Stimulated activated naive CD8-positive, alpha-beta T cell treated with anti-CD3 and anti-CD28 coated beads, Interleukin-15, Interleukin-2, amounts not matched to agents 100 ng/mL and 50 ng/mL, for 24 hours (primary cell): ENCODE data around the gene AHDC1.

Experiments
- H3K27ac Mint-ChIP-seq: one replicate; pipeline ENCODE4 v1.8.0; 2021; ENCODE audit warnings: mild to moderate bottlenecking, mixed read lengths
- H3K27me3 Mint-ChIP-seq: one replicate; pipeline ENCODE4 v1.8.0; 2021; ENCODE audit warnings: mixed read lengths
- H3K36me3 Mint-ChIP-seq: one replicate; pipeline ENCODE4 v1.8.0; 2021; ENCODE audit warnings: low read depth, mixed read lengths
- H3K4me1 Mint-ChIP-seq: one replicate; pipeline ENCODE4 v1.8.0; 2021; ENCODE audit warnings: low read depth, mixed read lengths
- H3K4me3 Mint-ChIP-seq: one replicate; pipeline ENCODE4 v1.8.0; 2021; ENCODE audit warnings: mild to moderate bottlenecking, mixed read lengths
- H3K9me3 Mint-ChIP-seq: one replicate; pipeline ENCODE4 v1.8.0; 2021; ENCODE audit warnings: mixed read lengths

AHDC1 gene

DNA sequence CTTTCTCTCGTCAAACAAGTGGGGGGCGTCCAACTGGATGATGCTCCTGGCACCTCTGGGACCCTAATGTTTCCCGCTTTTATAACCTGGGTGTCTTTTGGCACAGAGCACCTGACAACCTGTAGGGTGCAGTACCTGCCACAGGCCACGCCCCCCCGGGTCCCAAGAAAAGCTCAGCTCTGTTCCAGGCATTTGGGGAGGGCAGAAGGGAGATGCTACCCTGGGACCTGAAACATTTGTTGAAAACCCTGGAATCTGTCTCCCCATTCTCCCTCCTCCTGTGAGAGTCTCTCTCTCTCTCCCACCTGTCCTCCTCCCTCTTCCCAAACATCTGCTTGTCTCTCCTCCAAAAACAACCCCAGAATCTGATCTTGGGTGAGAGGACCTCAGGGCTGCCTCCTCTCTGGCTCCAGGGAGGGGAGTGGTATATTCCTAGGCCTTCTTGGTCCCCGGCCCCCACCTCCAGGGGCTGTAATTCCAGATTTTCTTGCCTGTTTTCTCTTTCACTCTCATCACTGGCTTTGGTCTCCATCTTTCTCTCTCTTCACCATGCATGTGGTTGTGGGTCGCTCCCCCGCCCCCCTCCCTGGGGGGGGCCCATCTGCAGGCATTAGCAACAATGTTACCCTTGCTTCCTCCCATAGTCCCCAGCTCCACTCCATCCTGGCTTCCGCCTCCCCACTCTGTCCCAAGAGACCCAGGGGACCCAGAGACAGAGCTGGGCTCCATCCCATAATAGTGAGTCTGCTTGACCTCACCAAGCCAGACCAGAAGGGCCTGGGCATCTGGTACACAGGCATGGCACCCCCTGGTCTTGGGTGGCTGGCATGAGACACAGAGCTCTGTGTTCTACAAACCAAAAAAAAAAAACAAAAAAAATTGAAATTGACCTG, 4.1 kb downstream of the AHDC1 start:
- no peak overlapping the region for H3K27ac Mint-ChIP-seq
- H3K27me3 Mint-ChIP-seq: no peaks in the 10 kb centered on the region
- H3K9me3 Mint-ChIP-seq: no peaks in the 10 kb centered on the region
- H3K36me3 Mint-ChIP-seq: no peaks in the 10 kb centered on the region
- H3K4me1 Mint-ChIP-seq: peaks cover 9% of the 10 kb centered on the region
- H3K4me3 Mint-ChIP-seq: peak overlapping the region; percentile 14

DNA sequence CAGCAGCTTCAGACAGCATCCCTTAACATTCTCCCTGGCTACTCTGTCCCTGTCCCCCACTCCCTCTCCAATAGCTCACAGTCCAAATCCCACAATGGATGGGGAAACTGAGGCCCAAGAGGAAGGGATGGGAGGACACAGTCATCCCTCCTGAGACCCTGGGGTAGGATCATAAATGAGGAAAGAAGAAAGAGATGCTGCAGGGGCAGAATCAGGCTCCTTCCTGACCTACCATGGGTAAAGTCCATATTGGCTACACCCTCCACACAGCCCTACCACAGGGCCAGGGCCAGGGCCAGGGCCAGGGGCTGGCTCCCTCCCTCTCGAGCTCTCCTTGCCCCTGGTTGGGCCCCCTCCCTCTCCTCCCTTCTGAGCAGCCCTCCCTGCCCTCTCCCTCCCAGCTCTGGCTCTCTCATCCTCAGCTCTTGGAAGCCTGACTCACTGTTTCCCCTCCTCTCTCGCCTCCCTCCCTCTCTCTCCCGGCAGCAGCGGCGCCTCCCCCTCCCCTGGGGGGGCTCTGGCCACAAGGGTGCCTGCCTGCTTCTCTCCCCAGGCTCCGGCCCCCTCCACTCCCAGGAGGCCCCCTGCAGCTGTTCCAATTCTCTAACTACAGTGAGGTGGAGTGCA, 4.9 kb downstream of the AHDC1 start:
- Mint-ChIP-seq H3K27ac (peak overlapping the region; percentile 71), H3K4me1 (peaks cover 7% of the 10 kb centered on the region), H3K36me3 (no peaks in the 10 kb centered on the region), H3K27me3 (no peaks in the 10 kb centered on the region), H3K4me3 (peak overlapping the region; percentile 14), H3K9me3 (no peaks in the 10 kb centered on the region)

DNA sequence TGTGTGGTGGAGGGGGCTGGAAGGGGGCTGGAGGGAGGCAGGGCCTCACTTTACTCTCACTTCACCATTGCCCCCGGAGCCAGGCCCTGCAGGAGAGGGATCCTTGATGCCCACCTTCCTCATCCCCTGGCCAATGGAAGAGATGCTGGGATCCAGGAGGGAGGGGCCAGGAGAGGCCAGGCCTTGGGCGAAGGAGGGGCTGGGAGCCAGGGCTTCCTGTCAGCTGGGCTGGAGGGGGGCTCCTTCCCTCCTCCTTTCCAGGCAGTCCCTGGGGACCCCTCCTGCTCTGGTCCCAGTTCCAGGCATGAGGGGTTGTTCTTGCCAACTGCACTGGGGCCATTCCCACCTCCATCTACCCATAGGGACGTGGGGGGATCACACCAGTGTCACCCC, 5.7 kb downstream of the AHDC1 start:
- H3K36me3 Mint-ChIP-seq: no peaks in the 10 kb centered on the region
- no peaks in the 10 kb centered on the region for H3K9me3 Mint-ChIP-seq
- no peak overlapping the region for H3K4me3 Mint-ChIP-seq
- no peaks in the 10 kb centered on the region for H3K27me3 Mint-ChIP-seq
- H3K4me1 Mint-ChIP-seq: peaks cover 7% of the 10 kb centered on the region
- no peak overlapping the region for H3K27ac Mint-ChIP-seq

- H3K27ac Mint-ChIP-seq: peak overlapping the region; percentile 19
- H3K27me3 Mint-ChIP-seq: no peaks in the 10 kb centered on the region
- peaks cover 7% of the 10 kb centered on the region for H3K4me1 Mint-ChIP-seq
- no peaks in the 10 kb centered on the region for H3K9me3 Mint-ChIP-seq
- peak overlapping the region; percentile 10 for H3K4me3 Mint-ChIP-seq
- no peaks in the 10 kb centered on the region for H3K36me3 Mint-ChIP-seq
Measured at GRCh38 chr1:27597516-27598294, 6.2 kb downstream of the AHDC1 start.

- H3K27me3 Mint-ChIP-seq: no peaks in the 10 kb centered on the region
- no peaks in the 10 kb centered on the region for H3K36me3 Mint-ChIP-seq
- no peak overlapping the region for H3K4me3 Mint-ChIP-seq
- no peaks in the 10 kb centered on the region for H3K9me3 Mint-ChIP-seq
- no peaks in the 10 kb centered on the region for H3K4me1 Mint-ChIP-seq
- H3K27ac Mint-ChIP-seq: no peak overlapping the region
Measured at GRCh38 chr1:27596986-27597385, 7.0 kb downstream of the AHDC1 start.

- Mint-ChIP-seq H3K9me3 (no peaks in the 10 kb centered on the region), H3K4me1 (no peaks in the 10 kb centered on the region), H3K27ac (no peak overlapping the region), H3K36me3 (no peaks in the 10 kb centered on the region), H3K4me3 (no peak overlapping the region), H3K27me3 (no peaks in the 10 kb centered on the region)
Measured at GRCh38 chr1:27596261-27596660, 7.7 kb downstream of the AHDC1 start.

DNA sequence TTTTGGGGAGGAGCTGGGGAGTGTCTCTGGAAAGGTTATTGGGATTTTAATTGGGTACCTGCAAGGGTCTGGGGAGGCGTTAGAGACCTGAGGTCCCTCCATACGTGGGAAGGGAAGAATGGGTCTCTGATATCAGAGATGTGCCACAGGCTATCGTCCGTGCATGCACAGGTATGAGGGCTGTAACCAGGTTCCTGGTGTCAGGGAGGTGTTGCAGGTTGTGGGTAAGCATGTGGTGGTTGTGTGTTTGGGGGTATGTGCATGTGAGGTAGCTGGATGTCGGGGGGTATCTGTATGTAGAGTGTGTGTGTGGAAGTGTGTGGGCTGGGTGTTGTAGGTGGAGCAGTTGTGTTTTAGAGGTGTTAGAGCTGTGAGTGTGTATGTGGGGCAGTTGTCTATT, 8.3 kb downstream of the AHDC1 start:
- Mint-ChIP-seq H3K36me3 (no peaks in the 10 kb centered on the region), H3K9me3 (no peaks in the 10 kb centered on the region), H3K27ac (no peak overlapping the region), H3K4me1 (no peaks in the 10 kb centered on the region), H3K4me3 (no peak overlapping the region), H3K27me3 (no peaks in the 10 kb centered on the region)

DNA sequence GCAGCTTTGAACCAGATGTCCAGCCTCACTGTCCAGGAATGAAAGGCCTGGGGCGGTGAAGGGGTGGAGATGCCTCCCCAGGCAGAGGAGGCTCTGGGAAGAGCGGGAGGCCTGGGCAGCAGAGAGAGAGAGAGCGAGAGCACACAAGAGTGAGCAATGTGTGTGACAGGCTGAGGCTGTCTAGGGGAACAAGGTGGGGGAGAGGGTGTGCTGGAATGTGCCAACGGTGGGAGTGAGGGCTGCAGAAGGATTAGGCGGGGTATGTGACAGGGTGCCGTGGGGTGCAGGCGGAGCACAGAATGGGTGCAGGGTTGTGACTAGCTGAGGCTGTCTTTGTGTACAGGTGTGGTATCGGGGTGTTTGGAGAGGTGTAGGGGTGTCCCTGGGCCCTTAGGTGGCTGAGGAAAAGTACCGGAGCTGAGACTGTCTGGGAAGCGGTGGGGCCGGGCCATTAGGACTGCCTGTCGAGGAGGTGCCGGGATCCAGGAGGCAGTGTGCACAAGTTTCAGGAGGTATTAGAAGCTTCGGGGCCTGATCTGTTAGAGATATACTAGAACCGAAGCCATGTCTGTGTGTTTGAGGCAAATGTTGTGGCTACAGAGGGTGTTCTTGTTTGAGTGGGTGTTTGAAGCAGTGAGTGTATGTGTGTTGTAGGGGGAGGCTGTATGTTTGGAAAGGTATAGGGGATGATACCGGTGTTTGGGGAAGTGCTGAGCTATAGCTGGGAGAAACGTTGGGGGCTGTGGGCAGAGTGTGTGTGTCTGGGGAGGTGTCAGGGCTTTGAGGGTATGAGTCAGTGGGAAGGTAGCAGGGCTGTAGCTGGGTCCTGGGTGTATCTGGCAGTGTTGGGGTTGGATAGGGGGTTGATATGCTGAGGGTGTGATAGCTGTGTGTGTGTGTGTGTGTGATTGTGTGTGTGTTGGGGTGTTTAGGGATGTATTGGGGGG, 9.1 kb downstream of the AHDC1 start:
- Mint-ChIP-seq H3K4me3 (no peak overlapping the region), H3K27ac (no peak overlapping the region), H3K27me3 (no peaks in the 10 kb centered on the region), H3K9me3 (no peaks in the 10 kb centered on the region), H3K36me3 (no peaks in the 10 kb centered on the region), H3K4me1 (no peaks in the 10 kb centered on the region)

GRCh38 chr1:27593678-27594563, 10.0 kb downstream of the AHDC1 start:
- Mint-ChIP-seq H3K4me1 (no peaks in the 10 kb centered on the region), H3K9me3 (no peaks in the 10 kb centered on the region), H3K27me3 (no peaks in the 10 kb centered on the region), H3K4me3 (no peak overlapping the region), H3K27ac (no peak overlapping the region), H3K36me3 (no peaks in the 10 kb centered on the region)

DNA sequence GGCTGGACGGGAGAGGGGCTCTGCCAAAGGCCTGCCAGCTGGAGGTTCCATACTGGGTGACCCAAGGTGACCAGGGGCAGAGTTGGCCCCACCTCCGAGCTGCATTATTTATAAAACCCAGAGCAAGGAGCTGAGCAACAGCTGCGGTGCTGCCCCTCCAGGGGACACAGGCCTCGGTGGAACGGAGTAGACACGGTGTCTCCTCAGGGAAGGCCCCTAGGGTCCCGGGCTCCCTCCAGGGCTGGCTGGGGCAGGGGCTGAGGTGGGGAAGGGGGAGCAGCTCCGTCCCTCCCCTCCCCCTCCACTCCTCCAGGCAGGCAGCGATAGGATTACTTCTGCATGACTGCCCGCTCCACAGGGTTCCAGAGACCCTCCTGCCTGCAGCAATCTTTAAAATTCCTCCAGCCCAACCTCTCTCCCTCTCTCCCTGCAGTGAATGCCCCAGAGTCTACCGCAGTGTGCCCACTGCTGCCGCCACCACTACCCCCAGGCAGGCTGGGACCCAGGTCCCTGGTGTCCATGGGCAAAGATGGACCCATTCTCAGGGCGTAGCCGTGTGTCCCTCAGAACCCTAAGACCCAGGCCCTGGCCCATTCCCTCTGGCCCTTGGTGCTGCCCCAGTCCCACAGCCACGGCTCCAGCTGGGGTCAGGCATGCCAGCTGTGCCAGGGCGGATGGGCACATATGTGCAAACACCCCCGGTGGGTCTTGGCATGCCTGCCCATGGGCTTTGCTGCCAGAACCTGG, 10.8 kb downstream of the AHDC1 start:
- Mint-ChIP-seq H3K4me3 (no peak overlapping the region), H3K4me1 (no peaks in the 10 kb centered on the region), H3K9me3 (no peaks in the 10 kb centered on the region), H3K27ac (no peak overlapping the region), H3K36me3 (no peaks in the 10 kb centered on the region), H3K27me3 (no peaks in the 10 kb centered on the region)

DNA sequence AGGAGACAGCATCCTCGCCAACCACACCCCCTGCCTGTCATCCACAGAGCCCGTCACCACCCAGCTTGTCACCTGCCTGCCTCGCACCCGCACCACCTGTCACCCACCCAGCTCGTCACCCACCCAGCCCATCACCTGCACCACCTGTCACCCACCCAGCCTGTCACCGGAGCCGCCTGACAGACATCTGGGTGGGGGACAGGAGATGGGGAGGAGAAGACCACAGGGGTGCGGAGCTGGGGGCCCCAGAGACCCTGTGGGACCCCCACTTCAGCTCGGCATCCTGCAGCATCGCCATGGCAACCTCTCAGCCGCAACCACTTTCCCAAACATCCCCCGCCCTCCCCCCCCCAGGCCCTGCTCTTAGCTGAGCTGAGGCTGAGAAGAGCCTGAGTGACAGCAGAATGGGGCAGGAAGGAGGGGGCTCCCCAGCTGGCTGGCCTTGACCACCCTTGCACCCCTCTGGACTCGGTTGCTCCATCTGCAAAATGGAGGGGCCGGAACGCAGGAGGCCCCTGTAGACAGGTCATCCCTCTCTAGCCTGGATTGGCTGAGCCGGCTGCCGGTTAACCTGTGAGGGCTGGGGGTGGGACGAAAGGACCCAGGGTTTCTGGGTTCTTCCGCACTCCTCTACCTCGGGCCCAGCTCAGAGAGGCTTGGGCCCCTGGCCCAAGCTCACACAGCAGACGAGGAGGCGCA, 11.6 kb downstream of the AHDC1 start:
- no peak overlapping the region for H3K4me3 Mint-ChIP-seq
- no peaks in the 10 kb centered on the region for H3K4me1 Mint-ChIP-seq
- no peak overlapping the region for H3K27ac Mint-ChIP-seq
- H3K36me3 Mint-ChIP-seq: no peaks in the 10 kb centered on the region
- no peaks in the 10 kb centered on the region for H3K9me3 Mint-ChIP-seq
- H3K27me3 Mint-ChIP-seq: no peaks in the 10 kb centered on the region

- Mint-ChIP-seq H3K36me3 (no peaks in the 10 kb centered on the region), H3K27me3 (no peaks in the 10 kb centered on the region), H3K27ac (no peak overlapping the region), H3K4me1 (no peaks in the 10 kb centered on the region), H3K9me3 (no peaks in the 10 kb centered on the region), H3K4me3 (no peak overlapping the region)
Measured at GRCh38 chr1:27591622-27592021, 12.3 kb downstream of the AHDC1 start.
